ENCODE data around the gene ARMH3.

The ARMH3 gene

DNA sequence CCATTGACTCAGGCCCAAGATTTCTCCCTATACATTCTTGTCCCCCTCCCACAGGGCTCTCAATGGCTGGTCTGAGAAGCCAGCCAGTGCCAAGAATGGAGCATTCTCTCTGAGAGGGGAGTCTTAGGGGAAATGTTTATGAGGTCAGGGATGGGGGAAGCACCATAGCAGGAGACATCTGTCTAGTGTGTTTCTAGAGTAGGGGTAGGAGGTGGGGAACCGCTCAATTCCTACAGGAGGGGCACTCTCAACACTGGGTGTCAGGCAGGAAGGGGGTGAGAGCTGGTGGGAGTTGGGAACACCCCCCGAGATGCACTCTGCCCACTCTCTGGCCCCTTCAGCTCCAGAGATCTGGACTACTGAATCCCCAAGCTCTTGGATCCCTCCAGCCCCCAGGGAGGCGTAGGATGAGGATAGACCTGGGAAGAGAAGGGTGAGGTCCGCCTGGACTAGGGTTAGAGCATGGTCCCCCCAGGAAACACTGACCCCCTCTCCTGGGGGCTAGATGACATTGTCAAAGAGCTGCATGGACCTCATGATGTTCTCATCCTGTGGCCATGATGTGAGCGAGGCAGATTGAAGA lies 229.0 kb downstream of the ARMH3 start:
- Histone ChIP-seq H3K4me1 (ENCODE audit: control insufficient read depth in 1 of 2, insufficient read depth in 1 of 2, low read depth in 1 of 2, low read length in 1 of 2) (peaks cover 26 to 31% of the 10 kb centered on the region in 2 experiments), H3K9me3 (no peaks in the 10 kb centered on the region), H3K36me3 (no peaks in the 10 kb centered on the region), H3K4me3 (ENCODE audit: low read depth in 1 of 2, low read length in 1 of 2) (no peak overlapping the region), H3K27me3 (no peaks in the 10 kb centered on the region), H3K27ac (no peak overlapping the region)
- TF ChIP-seq, protein P1, sequence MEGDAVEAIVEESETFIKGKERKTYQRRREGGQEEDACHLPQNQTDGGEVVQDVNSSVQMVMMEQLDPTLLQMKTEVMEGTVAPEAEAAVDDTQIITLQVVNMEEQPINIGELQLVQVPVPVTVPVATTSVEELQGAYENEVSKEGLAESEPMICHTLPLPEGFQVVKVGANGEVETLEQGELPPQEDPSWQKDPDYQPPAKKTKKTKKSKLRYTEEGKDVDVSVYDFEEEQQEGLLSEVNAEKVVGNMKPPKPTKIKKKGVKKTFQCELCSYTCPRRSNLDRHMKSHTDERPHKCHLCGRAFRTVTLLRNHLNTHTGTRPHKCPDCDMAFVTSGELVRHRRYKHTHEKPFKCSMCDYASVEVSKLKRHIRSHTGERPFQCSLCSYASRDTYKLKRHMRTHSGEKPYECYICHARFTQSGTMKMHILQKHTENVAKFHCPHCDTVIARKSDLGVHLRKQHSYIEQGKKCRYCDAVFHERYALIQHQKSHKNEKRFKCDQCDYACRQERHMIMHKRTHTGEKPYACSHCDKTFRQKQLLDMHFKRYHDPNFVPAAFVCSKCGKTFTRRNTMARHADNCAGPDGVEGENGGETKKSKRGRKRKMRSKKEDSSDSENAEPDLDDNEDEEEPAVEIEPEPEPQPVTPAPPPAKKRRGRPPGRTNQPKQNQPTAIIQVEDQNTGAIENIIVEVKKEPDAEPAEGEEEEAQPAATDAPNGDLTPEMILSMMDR (IDR thresholded peaks at IDR 0.05): no peak

DNA sequence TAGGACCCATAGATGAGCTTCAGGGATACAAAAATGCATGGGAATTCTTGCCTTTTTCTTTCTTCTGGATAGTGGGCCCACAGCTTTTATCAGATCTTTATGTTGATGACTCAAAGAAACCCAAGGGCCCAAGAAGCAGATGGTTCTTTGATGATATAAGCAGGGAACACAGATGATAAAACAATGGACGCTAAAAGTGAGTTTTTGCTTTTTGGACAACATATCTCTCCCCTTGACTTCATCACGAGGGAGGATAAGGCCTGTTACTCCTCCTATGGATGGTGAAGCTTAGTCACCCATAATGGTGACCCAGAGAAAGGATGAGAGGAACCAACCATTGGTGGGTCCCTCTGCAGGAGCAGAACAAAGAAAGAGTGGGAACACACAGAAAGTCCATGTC lies 231.2 kb downstream of the ARMH3 start:
- Histone ChIP-seq H3K27ac (no peak overlapping the region), H3K36me3 (no peaks in the 10 kb centered on the region), H3K9me3 (no peaks in the 10 kb centered on the region), H3K4me1 (ENCODE audit: control insufficient read depth in 1 of 2, insufficient read depth in 1 of 2, low read depth in 1 of 2, low read length in 1 of 2) (peaks cover 8 to 14% of the 10 kb centered on the region in 2 experiments), H3K4me3 (ENCODE audit: low read depth in 1 of 2, low read length in 1 of 2) (no peak overlapping the region), H3K27me3 (no peaks in the 10 kb centered on the region)
- TF ChIP-seq, protein P1 (IDR thresholded peaks at IDR 0.05): no peak

DNA sequence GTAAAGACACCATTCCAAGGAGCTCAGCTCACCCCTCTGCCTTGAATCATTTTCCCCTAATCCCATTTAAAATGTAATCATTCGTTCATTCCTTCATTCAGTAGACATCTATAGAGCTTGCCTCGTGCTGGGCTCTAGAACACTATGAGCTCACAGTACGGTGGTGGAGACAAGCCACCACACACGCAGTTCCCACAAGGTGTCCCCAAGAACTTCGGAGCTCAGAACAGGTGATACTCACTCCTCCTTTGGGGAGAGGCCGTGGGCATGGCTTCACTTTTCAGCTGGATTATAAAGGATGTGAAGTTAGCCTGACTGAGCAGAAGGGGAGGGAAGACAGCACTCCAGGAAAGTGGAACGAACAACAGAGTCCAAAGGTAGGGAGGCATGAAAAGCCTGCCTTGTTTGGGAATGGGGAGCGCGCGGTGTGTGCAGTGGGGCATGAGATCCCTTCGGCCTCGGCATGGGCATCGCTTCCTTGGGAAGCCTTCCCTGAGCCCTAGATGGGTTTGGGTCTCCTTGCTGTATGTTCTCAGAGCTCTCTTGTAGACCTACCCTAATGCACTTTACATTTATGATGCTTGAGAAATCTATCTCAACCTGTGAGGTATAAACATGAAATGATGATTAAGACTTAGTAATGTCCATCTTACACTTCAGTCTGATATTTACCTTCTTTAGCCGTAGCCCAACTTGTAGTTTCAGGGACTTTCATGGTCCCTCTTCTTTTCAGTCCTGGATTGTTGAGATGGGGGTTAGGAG lies 236.9 kb downstream of the ARMH3 start:
- H3K27ac ChIP-seq: peak overlapping the region; percentile 96
- no peaks in the 10 kb centered on the region for H3K9me3 ChIP-seq
- H3K36me3 ChIP-seq: no peaks in the 10 kb centered on the region
- peak overlapping the region; percentile 76 to 98 for H3K4me3 ChIP-seq (ENCODE audit: low read depth in 1 of 2, low read length in 1 of 2)
- no peaks in the 10 kb centered on the region for H3K27me3 ChIP-seq
- TF ChIP-seq, protein P1 (IDR thresholded peaks at IDR 0.05): no peak
- H3K4me1 ChIP-seq (ENCODE audit: control insufficient read depth in 1 of 2, insufficient read depth in 1 of 2, low read depth in 1 of 2, low read length in 1 of 2): peaks cover 27 to 44% of the 10 kb centered on the region in 2 experiments

- TF ChIP-seq, protein P1 (IDR thresholded peaks at IDR 0.05): peak; percentile 26
- H3K4me3 ChIP-seq (ENCODE audit: low read depth in 1 of 2, low read length in 1 of 2): peak within 1 kb of the TSS; percentile 76 to 98
- peaks cover 31 to 47% of the 10 kb centered on the region in 2 experiments for H3K4me1 ChIP-seq (ENCODE audit: control insufficient read depth in 1 of 2, insufficient read depth in 1 of 2, low read depth in 1 of 2, low read length in 1 of 2)
- no peaks in the 10 kb centered on the region for H3K9me3 ChIP-seq
- H3K36me3 ChIP-seq: no peaks in the 10 kb centered on the region
- H3K27me3 ChIP-seq: no peaks in the 10 kb centered on the region
- H3K27ac ChIP-seq: peak within 1 kb of the TSS; percentile 96
These were observed 237.7 kb downstream of the ARMH3 start, which contains the start of gene OGA for GRCh38 chr10:101818119-101818871. Gene OGA, minus strand, starts transcription at chr10:101818444. Its CDS starts 422 bp downstream, at chr10:101818022.

DNA sequence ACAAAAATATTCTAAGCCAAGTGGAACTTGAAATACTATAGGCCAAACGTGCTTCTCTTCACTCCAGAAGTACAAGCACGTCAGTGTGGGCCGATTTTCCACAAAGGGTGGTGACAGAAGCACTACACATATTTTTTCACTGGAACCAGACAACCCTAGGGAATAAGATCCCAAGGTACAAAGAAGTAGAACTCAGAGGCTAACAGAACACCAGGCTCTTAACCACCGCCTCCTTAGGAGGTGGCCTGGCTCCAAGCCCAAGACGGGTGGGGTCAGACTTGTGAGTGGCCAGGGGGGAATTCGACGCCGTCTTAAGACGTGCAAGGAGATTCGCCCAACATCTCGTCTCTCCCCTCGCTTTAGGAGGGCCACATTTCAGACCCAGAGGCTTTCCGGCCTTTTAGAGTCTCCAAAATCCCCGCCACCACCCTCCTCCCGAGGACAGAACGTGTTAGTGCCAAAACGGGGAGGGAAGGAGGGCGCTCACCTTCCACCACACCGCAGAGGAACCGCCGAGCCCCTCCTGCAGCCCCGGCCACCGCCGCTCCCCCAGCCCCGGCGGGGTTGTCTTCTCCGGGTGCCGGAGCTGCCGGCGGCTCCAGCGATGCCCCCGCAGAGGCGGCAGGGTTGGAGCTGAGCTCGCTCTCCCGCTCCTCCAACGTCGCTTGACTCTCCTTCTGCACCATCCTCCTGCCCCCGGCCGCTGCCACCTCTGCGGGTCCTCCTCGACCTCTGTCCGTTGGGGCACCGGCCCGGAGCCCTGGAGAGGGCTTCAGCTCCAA lies 238.4 kb downstream of the ARMH3 start:
- no peaks in the 10 kb centered on the region for H3K27me3 ChIP-seq
- H3K9me3 ChIP-seq: no peaks in the 10 kb centered on the region
- TF ChIP-seq, protein P1 (IDR thresholded peaks at IDR 0.05): no peak
- H3K36me3 ChIP-seq: peaks cover 6% of the 10 kb centered on the region
- H3K27ac ChIP-seq: peak overlapping the region; percentile 96
- peak overlapping the region; percentile 76 to 98 for H3K4me3 ChIP-seq (ENCODE audit: low read depth in 1 of 2, low read length in 1 of 2)
- peaks cover 31 to 50% of the 10 kb centered on the region in 2 experiments for H3K4me1 ChIP-seq (ENCODE audit: control insufficient read depth in 1 of 2, insufficient read depth in 1 of 2, low read depth in 1 of 2, low read length in 1 of 2)

Measured in neutrophil (primary cell).